ENCODE measurements around the gene ECSIT.

ECSIT gene

DNA sequence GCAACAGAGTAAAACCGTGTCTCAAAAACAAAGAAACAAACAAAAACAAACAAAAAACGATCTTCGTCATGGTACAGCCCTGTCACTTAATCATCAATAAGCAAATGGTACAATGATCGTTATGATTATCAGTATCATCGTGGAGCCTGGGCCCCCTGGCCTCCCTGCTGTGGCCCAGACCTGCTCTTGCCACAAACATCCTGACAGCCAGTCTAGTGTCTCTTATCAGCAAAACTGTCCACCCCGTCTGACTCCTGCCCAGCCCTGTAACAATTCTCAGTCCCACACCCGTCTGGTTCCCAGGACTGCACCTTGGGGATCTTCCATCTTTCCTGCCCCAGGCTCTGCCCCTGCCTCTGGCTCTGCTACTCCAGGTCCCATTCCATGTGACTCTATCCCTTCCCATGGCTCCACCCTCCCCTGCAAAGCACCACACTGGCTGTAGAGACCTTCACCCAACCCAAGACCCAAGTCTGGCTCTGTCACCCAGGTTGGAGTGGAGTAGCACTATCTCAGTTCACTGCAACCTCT lies 29.0 kb downstream of the ECSIT start:
- DNase-seq (ENCODE audit: low read depth): no peak

DNA sequence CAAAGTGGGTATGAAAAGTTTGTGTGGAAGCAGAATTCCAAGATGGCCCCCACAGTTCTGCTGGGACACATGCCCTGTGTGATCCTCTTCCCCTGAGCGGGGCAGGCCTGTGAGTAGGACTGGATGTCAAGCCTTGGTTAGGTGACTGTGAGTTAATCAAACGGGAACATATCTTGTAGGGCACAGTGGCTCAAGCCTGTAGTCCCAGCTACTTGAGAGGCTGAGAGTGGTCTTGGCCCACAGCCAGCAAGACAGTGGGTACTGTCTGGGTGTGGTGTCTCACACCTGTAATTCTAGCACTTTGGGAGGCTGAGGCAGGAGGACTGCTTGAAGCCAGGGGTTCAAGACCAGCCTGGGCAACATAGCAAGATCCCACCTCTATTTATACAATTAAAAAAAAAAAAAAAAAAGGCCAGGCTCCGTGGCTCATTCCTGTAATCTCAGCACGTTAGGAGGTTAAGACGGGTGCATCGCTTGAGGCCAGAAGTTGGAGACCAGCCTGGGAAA lies 29.7 kb downstream of the ECSIT start:
- no peak for DNase-seq (ENCODE audit: low read depth)

DNA sequence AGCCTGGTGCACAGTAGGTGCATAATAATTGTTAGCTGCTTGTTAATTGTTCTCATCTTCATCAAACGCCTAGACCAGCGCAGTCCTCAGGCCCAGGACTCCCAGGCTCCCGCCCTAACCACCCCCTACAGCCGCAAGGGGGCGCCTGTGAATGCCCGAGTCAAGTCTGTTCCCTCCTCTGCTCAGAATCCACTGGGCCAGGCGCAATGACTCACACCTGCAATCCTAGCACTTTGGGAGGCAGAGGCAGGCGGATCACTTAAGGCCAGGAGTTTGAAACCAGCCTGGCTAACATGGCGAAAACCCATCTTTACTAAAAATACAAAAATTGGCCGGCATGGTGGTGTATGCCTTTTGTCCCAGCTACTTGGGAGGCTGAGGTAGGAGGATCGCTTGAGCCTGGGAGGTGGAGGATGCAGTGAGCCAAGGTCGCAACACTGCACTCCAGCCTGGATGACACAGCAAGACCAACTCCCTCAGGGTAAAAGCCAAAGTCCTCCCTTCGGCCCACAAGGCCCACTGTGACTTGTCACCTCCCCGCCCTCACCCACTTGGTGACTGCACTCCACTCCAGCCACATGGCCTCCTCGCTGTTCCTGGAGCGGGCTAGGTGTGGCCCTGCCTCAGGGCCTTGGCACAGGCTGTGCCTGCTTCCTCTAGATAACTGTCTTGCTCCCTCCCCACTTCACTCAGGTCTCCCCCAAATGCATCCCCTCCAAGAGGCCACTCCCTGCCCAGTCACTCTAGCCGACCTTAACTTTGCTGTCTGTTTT lies 32.4 kb downstream of the ECSIT start:
- peak; percentile 52 for DNase-seq (ENCODE audit: low read depth)

DNA sequence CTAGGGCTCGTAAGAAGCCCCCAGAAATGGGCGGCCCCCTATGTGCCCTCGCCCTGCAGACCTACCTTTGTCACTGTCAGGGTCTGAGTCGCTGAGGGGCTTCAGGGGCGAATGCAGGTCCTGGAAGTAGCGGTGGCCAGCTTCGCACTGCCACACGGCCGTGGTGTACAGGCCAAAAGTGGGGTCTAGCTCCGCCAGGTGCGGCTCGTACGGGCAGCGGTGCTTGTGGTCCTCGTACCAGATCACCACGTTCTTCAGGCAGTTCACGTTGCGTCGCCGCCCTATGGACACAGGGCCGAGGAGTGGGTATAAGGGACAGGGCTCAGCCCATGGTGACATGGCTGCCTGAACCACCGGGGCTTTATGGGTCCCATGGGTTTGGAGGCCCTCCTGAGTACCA lies 33.0 kb downstream of the ECSIT start:
- no peak for DNase-seq (ENCODE audit: low read depth)

DNA sequence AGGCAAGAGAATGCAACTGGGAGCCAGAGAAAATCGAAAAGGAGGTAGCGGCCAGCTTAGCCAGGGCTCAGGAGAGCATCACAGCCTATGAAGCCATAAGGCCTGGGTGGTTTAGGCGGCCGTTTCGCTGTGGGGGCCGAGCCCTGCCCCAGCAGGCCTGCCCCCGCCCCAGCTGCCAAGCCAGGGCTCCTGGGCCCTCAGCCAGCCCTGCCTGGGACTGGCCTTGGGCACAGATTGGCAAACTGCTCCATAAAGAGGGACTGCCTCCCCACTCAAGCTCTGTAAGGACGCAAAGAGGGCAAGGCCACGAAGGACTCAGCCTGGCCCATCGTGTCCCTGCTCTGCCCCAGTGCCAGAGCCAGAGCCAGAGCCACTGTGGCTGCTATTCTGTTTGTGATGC lies 33.5 kb downstream of the ECSIT start:
- no peak for DNase-seq (ENCODE audit: low read depth)

DNA sequence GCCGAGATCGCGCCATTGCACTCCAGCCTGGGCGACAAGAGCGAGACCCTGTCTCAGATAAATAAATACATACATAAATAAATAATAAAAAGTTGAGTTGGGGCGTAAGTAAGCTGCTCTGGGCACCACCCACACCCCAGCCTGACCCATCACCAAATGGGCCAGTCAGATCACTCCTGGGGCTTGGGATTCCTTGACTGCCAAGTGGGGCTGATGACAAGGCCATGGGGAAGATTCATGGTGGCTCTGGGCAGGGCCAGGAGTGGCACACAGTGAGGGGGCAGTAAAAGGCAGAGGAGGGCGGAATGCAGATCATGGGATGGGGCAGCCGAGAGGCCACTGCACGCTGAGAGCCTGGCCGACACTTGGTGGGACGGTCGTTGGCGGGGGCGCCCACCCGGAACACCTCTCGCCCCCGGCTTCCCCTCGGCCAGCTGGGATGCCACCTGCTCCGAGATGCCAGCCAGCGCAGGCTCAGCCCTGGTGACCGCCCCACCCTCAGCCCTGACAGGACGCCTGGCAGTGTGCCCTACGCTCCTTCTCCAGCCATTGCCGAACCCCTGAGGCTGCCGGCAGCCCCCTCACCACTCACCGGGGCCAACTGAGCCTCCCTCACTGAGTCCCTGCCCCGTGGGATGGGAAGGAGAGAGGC lies 34.2 kb downstream of the ECSIT start:
- DNase-seq (ENCODE audit: low read depth): no peak

DNA sequence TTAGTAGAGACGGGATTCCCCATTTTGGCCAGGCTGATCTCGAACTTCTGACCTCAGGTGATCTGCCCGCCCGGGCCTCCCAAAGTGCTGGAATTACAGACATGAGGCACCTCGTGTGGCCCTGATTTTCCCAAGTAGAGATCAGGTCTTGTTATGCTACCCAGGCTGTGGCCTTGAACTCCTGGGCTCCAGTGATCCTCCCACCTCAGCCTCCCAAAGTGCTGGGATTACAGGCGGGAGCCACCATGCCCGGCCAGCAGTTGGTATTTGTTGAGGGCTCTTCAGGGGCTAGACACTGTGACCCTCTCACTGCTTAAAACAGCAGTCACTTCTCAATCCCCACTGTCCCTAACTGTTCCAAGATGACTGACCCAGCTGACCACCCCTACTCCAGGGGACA lies 39.6 kb downstream of the ECSIT start:
- DNase-seq (ENCODE audit: low read depth): no peak

DNA sequence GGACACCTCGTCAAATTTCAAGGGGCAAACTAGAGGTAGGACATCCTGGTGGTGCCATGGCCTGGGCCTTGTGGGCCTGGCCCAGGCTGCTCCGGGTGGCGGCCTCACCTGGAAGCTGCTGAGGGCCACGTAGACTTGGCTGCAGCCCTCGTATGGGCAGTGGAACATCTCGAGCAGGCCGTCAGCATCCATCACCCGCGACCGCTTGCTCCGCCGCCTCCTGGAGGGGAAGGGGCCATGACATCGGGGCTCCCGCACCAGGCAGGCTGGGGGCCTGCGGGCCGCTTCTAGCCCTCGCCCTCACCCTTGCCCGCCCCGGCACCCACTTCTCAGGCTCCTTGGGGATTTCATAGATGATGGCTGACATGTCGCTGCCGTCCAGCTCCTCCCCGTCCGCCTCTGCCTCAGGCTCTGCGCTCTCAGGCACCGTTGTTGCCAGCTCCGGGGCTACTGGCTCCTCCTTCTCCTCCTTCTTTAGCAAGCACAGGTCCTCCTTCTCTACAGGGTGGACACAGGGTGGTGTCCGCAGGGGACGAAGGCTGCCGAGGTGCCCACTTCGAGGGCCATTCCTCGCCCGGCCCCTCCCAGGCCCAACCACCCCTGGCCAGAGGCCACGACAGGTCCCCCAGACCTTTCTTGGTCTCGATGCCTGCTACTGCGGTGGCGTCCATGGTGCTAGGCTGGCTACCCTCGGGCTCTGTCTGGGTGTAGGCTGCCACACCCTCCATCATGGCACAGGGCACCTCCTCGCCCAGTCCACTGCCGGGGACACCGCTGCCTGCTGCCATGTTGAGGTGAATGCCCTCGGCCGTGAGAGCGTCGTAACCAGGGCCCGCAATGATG lies 42.1 kb downstream of the ECSIT start:
- no peak for DNase-seq (ENCODE audit: low read depth)

DNA sequence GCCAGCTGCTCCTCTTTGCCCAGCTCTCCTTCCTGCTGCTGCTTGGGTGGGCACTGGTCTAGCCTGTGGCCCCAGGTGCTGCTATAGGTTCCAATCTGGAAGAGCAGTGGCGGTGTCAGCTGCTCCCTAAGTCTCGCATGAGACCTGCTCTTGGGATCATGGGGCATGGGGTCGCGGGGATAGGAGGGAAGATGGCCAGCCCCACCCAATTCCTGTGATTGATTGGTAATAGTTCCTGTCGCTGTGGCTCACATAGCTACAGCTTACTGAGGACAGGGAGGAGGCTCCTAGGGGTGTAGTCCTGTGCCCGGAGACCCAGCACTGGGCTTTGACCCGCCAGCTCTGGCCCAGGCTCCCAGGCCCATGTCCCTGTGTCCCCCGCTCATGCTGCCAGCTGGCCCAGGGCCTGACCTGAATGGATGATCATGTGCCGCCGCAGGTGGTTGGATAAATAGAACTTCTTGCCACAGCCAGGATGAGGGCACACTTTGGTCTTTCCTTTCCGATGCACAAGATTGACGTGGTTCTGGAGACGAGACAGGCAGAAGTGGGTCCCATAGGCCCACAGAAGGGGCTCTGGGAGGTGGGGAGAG lies 43.6 kb downstream of the ECSIT start:
- DNase-seq (ENCODE audit: low read depth): no peak

DNA sequence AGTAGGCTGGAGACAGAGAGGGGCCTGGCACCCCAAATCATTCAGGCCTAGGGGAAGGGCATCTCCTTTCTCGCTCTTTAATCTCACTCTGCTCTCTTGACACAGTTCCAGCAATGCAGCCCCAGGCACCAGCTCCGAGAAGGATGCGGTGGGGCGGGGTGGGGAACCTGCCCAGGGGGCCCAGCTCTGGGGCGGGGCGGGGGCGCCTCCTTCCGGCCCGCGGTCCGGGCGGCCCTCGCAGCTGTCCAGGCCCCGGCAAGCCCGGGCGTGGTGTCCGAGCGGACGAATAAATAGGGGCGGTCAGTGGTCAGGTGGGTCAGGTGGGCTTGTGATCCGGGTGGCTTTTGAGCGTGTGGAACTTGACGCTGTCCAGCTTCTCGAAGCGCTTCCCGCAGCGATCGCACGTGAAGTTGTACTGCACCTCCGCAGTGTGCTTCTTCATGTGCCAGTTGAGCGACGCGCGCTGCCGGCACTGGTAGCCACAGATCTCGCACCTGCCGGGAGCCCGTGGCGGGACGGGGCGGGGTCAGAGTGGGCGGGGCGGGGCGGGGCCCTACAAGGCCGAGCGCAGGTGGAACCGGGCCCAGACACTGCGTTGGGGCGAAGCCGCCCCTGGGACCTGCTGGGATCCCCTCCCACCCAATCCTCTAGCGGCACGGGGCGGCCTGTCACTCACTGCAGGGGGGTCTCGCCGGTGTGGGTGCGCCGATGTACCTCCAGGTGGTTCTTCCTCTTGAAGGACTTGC lies 45.4 kb downstream of the ECSIT start:
- no peak for DNase-seq (ENCODE audit: low read depth)

DNA sequence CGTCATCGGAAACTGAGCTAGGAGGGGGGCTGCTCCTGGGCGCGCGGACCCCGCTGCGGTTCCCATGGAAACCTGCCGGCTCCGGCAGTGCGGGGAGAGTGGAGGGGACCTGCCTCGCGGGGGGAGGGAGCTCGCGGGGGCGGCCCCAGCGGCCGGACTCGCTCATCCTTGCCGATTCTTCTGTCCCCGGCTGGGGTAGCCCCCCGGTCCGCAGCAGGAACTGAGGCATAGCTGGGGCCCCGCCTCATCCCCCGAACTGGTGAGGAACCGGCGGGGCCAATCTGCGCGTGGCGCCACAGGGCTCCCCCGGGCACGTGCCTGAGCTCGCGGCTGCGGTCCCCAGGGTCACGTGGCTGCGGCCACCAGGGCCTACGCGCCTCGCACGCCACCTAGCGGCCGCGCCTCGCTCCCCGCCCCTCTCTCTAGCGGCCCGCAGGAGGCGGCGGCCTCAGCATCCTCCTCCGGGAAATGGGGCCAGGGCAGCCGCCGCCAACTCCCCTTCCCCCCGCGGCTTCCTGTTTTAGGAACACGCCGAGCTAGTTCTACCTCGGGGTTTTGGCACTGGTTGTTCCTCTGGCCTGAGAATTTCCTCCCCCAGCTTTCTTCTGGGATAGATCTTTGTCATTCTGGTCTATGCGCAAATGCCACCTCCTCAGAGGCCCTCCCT lies 46.4 kb downstream of the ECSIT start:
- peak; percentile 75 for DNase-seq (ENCODE audit: low read depth)

DNA sequence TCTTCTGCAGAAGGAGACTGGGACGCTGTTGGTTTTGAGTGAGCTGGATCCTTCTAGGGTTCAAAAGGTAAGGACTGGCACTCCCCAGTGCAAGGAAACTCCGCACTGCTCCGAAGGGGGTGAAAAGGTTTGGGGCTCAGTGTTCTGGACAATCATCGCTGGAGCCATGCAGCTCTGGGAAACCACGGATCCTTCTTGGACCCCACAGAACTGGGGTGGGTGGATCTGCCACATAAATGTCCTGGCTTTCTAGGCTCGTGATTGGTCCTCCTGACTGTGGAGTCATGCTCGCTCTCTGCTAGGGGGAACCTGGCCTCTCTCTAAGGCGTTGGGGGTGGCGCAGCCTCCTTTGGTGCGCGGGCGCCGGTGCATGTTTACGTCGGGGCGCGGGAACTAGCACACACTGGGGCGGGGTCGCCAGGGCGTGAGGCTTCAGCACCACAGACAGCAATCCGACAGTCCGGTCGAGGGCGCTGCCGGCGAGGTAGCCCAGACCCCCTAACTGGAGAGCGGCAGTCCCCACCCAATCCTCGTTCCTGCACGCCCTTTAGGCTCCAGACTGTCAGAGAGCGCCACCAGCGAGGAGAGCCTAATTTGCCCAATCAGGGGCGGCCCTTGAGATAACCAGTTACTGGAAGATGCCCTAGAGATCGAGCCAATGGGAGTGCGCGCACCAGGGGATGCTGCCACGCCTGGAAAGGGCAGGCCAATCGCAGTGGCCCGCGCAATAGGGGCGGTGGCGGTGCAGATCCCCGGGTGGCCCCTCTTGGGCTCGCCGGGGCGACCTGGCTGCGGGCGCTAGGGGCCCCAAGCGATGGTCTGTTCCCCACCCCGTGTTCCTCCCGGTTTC lies 47.2 kb downstream of the ECSIT start:
- DNase-seq (ENCODE audit: low read depth): peak; percentile 57

DNA sequence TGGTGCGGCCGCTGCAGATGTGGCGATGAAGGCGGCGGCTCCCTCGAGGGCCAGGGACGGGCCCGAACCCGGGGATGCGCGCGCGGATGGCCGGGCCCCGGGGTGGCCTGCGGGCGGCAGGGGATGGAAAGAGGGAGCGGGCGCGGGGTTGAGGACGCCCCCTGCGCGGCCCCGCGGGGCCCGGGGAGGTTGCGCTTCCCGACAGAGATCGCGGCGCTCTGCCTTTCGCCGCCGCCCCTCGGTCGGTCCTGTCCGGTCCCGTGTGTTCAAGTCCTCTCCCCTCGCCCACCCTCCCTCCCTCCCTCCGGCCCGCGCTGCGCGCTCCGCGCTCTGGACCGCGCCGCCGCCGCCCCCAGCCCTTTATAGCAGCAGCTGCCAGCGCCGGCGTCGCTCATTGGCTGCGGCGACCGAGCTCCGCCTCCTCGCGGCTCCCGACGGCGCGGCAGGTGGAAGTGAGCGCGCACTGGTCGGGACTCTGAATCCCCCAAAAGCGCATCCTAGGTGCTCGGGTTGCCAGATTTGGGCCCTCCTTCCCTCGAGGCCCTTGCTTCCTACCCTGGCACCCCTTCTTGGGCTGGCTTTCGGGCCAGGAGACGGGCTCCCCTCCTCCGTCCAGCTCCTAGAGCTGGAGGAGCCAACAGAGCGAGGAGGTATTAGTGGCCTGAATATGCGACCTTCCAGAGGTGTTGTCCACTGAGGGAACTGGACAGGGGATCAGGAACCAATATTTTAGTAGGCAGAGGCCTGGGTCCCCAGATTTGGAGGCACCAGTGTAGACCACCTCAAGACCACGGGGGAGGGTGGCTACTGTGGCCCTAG lies 48.0 kb downstream of the ECSIT start, which contains the start of gene ELAVL3:
TSS of gene ELAVL3 (minus strand) at position 332 of the 819 bp plus-strand sequence. CDS start 438 bp downstream, outside the sequence.
- no peak for DNase-seq (ENCODE audit: low read depth)

DNA sequence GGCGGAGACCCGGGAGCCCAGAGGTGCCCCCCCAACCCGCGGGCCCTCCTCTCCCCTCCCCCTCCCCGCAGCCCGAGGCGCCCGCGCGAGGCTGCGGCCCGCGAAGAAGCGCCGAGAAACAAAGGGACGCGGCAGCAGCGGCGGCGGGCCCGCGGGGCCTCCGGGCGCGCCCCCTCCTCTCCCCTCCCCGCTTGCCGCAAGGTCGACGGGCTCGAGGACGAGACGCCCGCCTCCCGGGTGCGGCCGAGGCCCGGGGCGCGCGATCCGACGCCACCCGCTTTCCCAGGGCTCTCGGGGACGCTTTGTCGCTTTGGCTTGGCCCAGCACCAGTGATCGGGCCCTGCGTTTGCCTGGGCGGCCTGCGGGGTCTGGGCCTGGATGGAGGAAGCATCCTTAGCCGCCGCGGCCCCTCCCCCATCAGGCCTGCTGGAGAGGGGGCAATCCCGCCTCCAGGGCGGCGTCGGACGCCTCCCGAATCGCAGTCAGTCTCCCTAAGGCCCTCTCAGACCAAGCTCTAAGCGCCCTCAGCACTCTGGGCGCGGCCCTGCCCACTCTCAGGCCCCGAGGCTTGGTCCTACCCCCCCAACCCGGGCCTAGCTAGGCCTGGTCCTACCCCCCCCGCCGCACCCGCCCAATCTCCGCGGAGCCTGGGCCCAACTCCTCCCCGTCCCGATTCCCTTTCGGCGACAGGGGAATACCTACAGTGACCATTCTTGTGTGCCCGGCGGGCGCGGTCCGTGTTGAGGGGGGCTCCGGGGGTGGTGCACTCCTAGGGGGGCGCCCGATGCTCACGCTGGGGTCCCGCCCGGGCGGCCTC lies 48.8 kb downstream of the ECSIT start:
- no peak for DNase-seq (ENCODE audit: low read depth)

DNA sequence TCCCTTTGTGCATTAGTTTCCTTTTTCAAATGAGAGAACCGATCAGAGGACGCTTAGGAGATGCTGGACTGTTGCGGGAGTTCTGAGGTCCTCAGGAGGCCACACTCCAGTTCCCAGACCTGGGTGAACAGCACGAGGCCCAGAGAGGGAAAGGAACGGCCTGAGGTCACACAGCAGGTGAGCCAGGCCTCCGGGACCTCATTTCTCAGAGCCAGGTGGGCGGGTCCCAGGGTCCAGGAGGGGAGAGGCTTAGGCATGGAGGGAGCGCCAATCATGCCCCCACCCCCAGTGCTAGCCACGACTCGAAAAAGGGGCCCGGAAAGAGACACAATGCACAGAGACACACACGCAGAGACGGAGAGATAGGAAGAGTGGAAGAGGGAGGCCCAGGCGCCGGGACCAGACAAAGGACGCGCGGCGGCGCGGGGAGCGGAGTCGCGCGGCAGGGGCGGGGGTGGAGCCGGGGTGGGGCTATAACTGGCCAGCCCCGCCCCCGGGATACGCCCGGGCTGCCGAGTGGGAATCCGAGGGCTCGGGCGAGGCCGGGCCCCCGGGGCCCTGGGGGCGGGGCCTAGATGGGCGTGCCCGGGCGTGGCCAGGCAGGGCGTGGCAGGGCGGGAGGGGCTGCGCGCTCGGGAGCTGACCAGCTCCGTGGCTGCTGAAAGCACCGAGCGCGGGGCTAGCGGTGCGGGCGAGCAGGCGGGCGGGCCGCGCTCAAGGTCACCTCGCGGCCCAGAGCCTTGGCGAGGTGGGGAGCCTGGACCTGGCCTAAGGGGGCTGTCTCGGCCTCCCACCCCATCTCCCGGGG lies 49.6 kb downstream of the ECSIT start:
- DNase-seq (ENCODE audit: low read depth): no peak

DNA sequence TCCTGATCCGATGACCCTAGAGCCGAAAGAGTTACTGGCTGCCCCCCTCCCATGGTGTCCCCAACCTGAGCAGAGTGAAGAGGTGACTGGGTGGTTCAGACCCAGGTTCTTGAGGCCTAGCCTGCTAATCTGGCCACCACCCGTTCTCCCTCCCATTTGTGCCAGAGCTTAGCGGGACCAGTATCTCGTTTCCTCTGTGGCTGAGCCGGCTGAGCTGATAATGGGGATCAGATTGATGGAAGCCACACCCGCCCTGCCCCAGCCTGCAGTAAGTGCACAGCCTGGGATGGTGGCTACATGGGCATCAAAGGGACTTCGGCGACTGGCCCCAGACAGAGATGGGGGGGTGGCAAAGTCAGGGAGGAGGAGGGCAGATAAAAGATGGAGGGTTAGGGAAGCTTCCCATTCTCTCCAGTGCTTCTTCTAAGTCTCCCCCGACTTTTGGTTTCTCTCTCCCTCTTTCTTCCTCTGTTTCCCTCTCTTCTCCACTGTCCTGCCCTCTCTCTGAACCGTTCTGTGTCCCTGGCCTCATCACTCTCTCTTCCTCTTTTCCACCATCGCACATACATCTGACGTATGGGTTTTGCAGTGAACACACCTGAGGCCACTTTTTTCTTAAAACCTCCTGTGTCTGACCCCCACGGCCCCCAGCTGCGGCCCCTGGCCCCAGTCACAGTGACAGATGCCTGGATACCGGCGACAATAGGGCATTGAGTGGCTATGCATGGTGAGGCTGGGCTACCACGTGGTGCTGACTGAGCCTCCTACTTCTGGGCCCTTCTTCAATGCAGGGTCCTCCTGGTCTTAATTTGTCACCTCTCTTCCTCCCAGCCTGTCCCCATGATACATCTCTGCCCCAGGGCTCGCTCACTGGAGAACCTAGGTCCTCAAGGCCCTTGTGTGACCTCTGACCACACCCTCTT lies 50.5 kb downstream of the ECSIT start:
- DNase-seq (ENCODE audit: low read depth): no peak
